D341Med (cell line): Measurements from ENCODE around the gene WDR17.
"Not testable (repeated sequence)": the region's sequence is repeated elsewhere in the genome, so short reads cannot be mapped to it uniquely, and the experiment has no call there.

ENCODE experiments used
- DNase-seq: peaks from one replicate; pipeline ENCODE4 v3.0.0; 2012; ENCODE audit warnings: low spot score

The WDR17 gene

GRCh38 chr4:176193126-176193525, 127.5 kb downstream of the WDR17 start:
- DNase-seq: no peak

- no peak for DNase-seq
Measured at GRCh38 chr4:176193938-176194337, 128.3 kb downstream of the WDR17 start.

GRCh38 chr4:176195184-176195978, 129.7 kb downstream of the WDR17 start, which contains the start of gene SPATA4:
TSS of gene SPATA4 (minus strand) at chr4:176195585. CDS start at chr4:176195562, 23 bp downstream.
- DNase-seq: peak; percentile 99

DNA sequence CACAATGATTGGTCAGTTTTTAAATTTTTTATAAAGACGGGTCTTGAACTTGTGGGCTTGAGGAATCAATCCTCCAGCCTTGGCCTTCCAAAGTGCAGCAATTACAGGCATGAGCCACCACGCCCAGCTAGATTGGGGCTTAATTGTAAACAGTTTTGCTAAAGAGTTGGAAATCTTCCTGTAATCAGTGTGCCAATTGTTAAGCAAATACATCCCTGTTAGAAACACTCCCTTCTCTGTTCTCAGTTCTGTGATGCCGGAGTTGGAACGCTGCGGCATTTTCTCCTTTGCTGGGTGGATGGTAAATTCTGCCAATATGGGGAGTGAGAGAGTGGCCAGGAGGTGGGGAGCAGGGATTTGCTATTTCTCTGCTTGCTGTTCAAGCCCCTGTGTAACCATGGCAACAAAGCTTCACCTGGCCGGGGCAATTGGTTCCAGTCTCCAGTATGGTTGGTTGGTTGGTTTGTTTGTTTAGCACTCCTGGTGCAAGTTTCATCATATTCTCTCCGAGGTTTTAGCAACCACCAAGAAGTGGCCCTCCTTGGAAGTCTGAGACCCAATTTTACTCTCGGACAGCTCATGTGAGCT, 132.8 kb downstream of the WDR17 start:
- DNase-seq: no peak

- DNase-seq: no peak
Measured at GRCh38 chr4:176205299-176205698, 139.7 kb downstream of the WDR17 start.

GRCh38 chr4:176207839-176208238, 142.2 kb downstream of the WDR17 start:
- no peak for DNase-seq

DNA sequence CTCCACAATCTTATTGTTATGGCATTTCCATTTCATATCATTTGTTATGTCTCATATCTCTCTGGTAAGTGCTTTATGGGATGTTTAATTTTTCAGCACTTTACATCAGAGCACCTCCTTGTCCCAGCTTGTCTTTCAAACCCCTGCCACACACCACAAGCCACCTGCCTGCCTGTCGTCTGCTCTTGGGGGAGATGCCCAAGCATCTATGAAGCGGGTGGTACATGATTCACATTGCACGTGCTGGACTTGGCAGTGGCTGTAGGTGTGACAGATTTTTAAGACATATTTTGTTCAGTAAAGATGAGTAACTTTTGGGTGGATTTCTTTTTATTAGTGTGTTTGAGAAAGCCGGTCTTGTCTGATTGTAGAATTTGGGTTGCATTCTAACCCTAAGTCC, 143.9 kb downstream of the WDR17 start:
- no peak for DNase-seq

- DNase-seq: no peak
Measured at GRCh38 chr4:176210101-176210500, 144.5 kb downstream of the WDR17 start.

DNA sequence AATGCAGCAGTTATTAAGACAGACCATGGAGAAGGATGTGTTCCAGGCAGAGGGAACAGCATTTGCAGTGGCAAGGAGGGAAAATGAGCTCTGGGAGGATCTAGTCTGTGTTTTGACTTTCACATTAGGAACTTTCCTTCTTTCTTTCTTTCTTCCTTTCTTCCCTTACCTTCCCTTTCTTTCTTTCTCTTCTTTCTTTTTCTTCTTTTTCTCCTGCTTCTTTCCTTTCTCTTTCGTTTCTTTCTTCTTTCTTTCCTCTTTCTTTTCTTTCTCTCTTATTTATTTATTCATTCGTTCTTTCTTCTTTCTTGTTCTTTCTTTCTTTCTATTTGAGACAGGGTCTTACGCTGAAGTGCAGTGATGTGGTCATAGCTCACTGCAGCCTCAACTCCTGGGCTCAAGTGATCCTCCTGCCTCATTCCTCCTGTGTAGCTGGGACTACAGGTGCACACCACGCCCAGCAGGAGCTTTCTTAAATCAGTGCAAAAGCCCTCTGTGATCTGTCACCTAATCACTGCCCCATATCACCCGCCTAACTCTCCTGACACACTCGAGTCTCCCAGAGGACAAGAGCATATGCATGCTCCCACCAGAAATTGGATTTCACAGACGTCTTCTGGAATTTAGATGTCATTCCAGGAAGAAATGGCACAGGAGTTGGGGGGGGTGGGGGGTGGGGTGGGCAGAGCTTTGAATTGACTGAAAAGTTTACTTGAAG, 145.1 kb downstream of the WDR17 start:
- no peak for DNase-seq

DNA sequence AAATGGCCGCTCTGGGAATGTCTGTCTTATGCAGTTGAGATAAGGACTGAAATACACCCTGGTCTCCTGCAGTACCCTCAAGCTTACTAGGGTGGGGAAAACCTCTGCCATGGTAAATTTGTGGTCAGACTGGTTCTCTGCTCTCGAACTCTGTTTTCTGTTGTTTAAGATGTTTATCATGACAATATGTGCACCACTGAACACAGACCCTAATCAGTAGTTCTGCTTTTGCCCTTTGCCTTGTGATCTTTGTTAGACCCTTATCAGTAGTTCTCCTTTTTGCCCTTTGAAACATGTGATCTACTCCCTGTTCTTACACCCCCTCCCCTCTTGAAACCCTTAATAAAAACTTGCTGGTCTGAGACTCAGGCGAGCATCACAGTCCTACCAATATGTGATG, 146.7 kb downstream of the WDR17 start:
- not testable (repeated sequence) for DNase-seq

- no peak for DNase-seq
Measured at GRCh38 chr4:176217510-176217909, 151.9 kb downstream of the WDR17 start.

DNA sequence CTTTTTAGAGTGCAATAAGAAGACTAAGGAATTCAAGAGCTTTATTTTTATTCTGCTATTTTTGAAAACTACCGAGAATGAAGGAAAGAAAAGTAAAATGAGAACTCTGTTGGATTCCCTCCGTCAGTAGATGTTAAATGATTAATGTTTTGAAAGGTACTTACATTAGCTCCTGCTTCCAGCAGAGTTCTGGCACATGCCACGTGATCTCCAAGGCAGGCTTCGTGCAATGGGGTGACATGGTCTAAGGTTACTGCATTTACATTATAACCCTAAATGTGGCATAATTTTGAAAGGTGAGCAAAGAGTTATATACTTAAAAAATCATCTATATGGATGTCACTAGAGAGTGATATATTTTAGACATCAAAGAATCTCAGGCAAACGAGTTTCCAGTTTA, 156.5 kb downstream of the WDR17 start:
- no peak for DNase-seq

DNA sequence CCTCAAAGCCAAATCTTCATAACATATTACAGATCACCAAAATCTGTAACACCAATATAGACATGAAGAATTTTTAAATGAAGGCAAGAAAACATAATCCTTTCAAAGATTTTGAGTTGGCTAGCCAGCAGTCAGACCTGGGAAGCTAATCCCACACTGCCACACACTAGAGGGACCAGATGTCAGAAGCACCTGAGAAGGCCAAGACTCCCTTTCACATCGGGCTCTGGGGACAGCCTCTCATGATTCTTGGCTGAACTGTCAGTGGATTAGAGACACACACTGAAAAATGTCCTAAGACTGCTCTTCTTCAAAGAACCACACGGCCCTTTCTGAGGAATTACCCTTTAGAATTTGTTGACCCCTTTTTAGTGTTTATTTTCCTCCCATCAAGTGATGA, 157.9 kb downstream of the WDR17 start:
- peak; percentile 70 for DNase-seq

DNA sequence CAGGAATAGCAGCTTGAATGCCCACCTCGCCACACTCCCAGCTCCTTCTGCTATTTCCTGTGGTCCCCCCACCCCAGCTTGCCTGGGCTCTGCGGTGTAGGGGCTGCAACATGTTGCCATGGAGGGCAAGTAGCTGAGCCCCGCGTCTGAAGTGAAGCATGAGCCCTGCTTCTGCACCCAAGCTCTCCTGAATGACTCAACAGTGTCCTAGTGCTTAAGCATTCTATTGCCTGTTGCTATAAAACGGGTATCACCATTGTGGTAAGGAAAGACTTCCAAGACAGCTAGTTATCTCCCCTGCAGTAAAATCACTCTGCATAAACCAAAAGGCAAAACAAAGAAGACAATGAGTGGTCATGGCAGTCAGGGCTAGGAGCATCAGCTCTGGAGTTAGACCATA, 161.1 kb downstream of the WDR17 start:
- no peak for DNase-seq

GRCh38 chr4:176229645-176230044, 164.0 kb downstream of the WDR17 start:
- no peak for DNase-seq
